Measurements from ENCODE around the gene RNF144B.

Gene RNF144B

GRCh38 chr6:18509871-18510643 is 122.9 kb downstream of the RNF144B start:
- no peak for DNase-seq

GRCh38 chr6:18510644-18511033 is 123.5 kb downstream of the RNF144B start:
- no peak for DNase-seq

GRCh38 chr6:18511211-18511610 is 124.1 kb downstream of the RNF144B start:
- peak in 2 of 58 donors; percentile 3 to 6 for DNase-seq

DNA sequence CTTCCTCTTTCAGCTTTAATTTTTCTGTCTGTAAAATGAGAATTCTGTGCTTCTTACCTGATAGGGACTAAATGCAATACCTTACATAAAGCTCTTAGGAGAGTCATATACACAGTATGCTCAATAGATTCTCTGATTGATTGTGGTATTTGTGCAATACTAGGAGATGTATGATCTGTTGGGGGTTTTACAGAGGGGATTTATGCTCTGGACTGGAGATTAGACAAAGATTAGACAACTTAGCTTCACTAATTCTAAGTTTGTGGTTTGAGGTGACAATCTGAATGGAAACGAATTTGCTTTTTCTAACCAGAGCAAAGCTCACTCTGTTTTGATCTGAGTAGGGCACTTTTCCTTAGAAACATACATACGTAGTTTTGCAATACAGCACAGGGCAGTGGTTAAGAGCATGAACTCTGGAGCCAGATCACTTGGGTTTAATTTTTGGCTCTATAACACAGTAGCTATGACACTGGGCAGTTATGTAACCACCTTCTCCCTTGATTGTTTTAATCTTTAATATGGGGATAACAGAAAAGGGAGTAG is 126.2 kb downstream of the RNF144B start:
- no peak for DNase-seq

DNA sequence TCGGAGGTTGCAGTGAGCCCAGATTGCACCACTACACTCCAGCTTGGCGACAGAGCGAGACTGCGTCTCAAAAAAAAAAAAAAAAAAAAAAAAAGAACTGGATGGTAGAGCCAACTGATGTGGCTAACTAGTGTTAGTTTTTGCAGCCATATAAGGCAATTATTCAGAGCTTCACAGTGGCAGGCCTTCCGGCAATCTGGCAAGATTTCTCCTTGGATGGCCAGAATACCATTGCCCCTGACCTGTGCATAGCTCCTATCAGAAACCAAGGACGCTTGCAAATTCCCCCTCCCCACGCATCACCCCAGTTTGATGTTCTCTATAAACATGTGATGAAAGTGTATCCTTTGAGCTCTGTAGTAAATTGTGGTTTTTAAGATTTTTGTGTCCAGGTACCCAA is 127.0 kb downstream of the RNF144B start:
- no peak for DNase-seq

GRCh38 chr6:18515767-18516166 is 128.6 kb downstream of the RNF144B start:
- DNase-seq, result no peak

All from anterior cingulate cortex (tissue), 58 donors.